ENCODE results near the gene IL15RA. TPM values are rescaled to one million over a fixed set of nuclear protein-coding genes. Genes with fewer than 3 reads are reported as not detected.

Gene IL15RA
- total and polyA plus RNA-seq, 2 donors (not counting 1 experiment from before 2014, with no cell fraction given): 9.3 to 9.6 TPM

GRCh38 chr10:5981529-5981928 is 4.2 kb upstream of the IL15RA start:
- 97% methylated on average over 9 of the region's 9 CpGs for WGBS (ENCODE audit: insufficient coverage)
- peaks cover 3% of the 10 kb centered on the region for H3K4me1 Mint-ChIP-seq
- H3K9me3 ChIP-seq (ENCODE audit: control extremely low read depth in 1 of 3, control insufficient read depth in 2 of 3, insufficient read depth in 1 of 3, low read length in 2 of 3): no peaks in the 10 kb centered on the region
- no peaks in the 10 kb centered on the region for H3K9me3 Mint-ChIP-seq (ENCODE audit: insufficient read depth)
- ChIA-PET CTCF (no interaction called here), POLR2A (no interaction called here)
- H3K79me2 ChIP-seq (ENCODE audit: control insufficient read depth, insufficient read depth, low read length): peaks cover 5% of the 10 kb centered on the region
- no peak overlapping the region for H3K27ac Mint-ChIP-seq
- H3K36me3 ChIP-seq (replicated peaks in 1 of 2; ENCODE audit: control extremely low read depth in 1 of 2, control insufficient read depth in 1 of 2, extremely low read depth in 1 of 2, insufficient read depth in 2 of 2, low read length in 1 of 2): no peaks in the 10 kb centered on the region
- ATAC-seq (ENCODE audit: low read depth) (no peak), DNase-seq (no peak)
- peaks cover 4 to 5% of the 10 kb centered on the region in 2 donors for H3K4me1 ChIP-seq (ENCODE audit: control insufficient read depth in 2 of 2, insufficient read depth in 2 of 2, low read length in 2 of 2)
- H3K4me3 ChIP-seq (ENCODE audit: control extremely low read depth in 1 of 5, extremely low read depth in 1 of 5, insufficient read depth in 1 of 5, low read depth in 2 of 5, low read length in 4 of 5): no peak overlapping the region
- no peaks in the 10 kb centered on the region for H4K20me1 ChIP-seq (ENCODE audit: control insufficient read depth, insufficient read depth, low read length, poor library complexity, severe bottlenecking)
- no peak overlapping the region for H3K9ac ChIP-seq (ENCODE audit: low read length)
- no peak overlapping the region for H3K4me3 Mint-ChIP-seq
- intact Hi-C loops (cut with micrococcal nuclease): no loop called here
- no peaks in the 10 kb centered on the region for H3K27me3 Mint-ChIP-seq
- no peak overlapping the region for H2AFZ ChIP-seq (ENCODE audit: insufficient read depth, low read depth, low read length, poor library complexity, severe bottlenecking)
- peaks cover 0 to 3% (median 0%) of the 10 kb centered on the region in 4 experiments for H3K27me3 ChIP-seq (replicated peaks in 1 of 4; ENCODE audit: control extremely low read depth in 1 of 4, control insufficient read depth in 3 of 4, insufficient read depth in 4 of 4, low read length in 3 of 4)
- no peak overlapping the region for H3K27ac ChIP-seq (ENCODE audit: low read length in 2 of 2)
- TF ChIP-seq CTCF (IDR thresholded peaks at IDR 0.05) (no peak), EZH2 (IDR thresholded peaks at IDR 0.05; ENCODE audit: borderline replicate concordance, insufficient read depth, low read depth, low read length, poor library complexity, severe bottlenecking) (no peak)
- H3K4me2 ChIP-seq (replicated peaks; ENCODE audit: low read depth, low read length, poor library complexity, severe bottlenecking): no peak overlapping the region

- 21% methylated on average over 5 of the region's 6 CpGs for WGBS (ENCODE audit: insufficient coverage)
- Mint-ChIP-seq H3K4me3 (peak overlapping the region; percentile 90), H3K9me3 (ENCODE audit: insufficient read depth) (no peaks in the 10 kb centered on the region), H3K27me3 (no peaks in the 10 kb centered on the region), H3K4me1 (peaks cover 25% of the 10 kb centered on the region), H3K27ac (peak overlapping the region; percentile 91)
- ATAC-seq (ENCODE audit: low read depth) (no peak), DNase-seq (no peak)
- Histone ChIP-seq H3K4me1 (ENCODE audit: control insufficient read depth in 2 of 2, insufficient read depth in 2 of 2, low read length in 2 of 2) (peaks cover 8 to 27% of the 10 kb centered on the region in 2 donors), H3K27ac (ENCODE audit: low read length in 2 of 2) (peak overlapping the region; percentile 20 to 75), H2AFZ (ENCODE audit: insufficient read depth, low read depth, low read length, poor library complexity, severe bottlenecking) (peak overlapping the region; percentile 96), H3K36me3 (replicated peaks in 1 of 2; ENCODE audit: control extremely low read depth in 1 of 2, control insufficient read depth in 1 of 2, extremely low read depth in 1 of 2, insufficient read depth in 2 of 2, low read length in 1 of 2) (no peaks in the 10 kb centered on the region), H3K27me3 (replicated peaks in 1 of 4; ENCODE audit: control extremely low read depth in 1 of 4, control insufficient read depth in 3 of 4, insufficient read depth in 4 of 4, low read length in 3 of 4) (peaks cover 0 to 3% (median 0%) of the 10 kb centered on the region in 4 experiments), H3K9me3 (ENCODE audit: control extremely low read depth in 1 of 3, control insufficient read depth in 2 of 3, insufficient read depth in 1 of 3, low read length in 2 of 3) (no peaks in the 10 kb centered on the region), H3K9ac (ENCODE audit: low read length) (peak overlapping the region; percentile 94), H3K4me3 (ENCODE audit: control extremely low read depth in 1 of 5, extremely low read depth in 1 of 5, insufficient read depth in 1 of 5, low read depth in 2 of 5, low read length in 4 of 5) (peak overlapping the region in 4 of 5 experiments; percentile 88 to 96 (median 94)), H4K20me1 (ENCODE audit: control insufficient read depth, insufficient read depth, low read length, poor library complexity, severe bottlenecking) (no peaks in the 10 kb centered on the region), H3K4me2 (replicated peaks; ENCODE audit: low read depth, low read length, poor library complexity, severe bottlenecking) (peak overlapping the region; percentile 95), H3K79me2 (ENCODE audit: control insufficient read depth, insufficient read depth, low read length) (peaks cover 21% of the 10 kb centered on the region)
- TF ChIP-seq EZH2 (IDR thresholded peaks at IDR 0.05; ENCODE audit: borderline replicate concordance, insufficient read depth, low read depth, low read length, poor library complexity, severe bottlenecking) (no peak), CTCF (IDR thresholded peaks at IDR 0.05) (peak; percentile 5)
- intact Hi-C loops (cut with micrococcal nuclease): loop anchor here (1.0 to 10.0 kb wide), 4 partner anchors 89 to 1497 kb away; partner anchors contain the start of gene GDI2
- ChIA-PET CTCF (interaction anchor here (0.8 to 3.0 kb wide), 5 partner anchors 36 to 108 kb away, joined by 3 to 16 read pairs (median 4); partner anchors contain the start of genes ANKRD16 and FBH1), POLR2A (no interaction called here)
These were observed 817 bp upstream of the IL15RA start for GRCh38 chr10:5978230-5978489.

Measured in B cell (primary cell).